SK-N-SH (cell line): ENCODE results near the gene MCCD1. TPM values are rescaled to one million over a fixed set of nuclear protein-coding genes. Genes with fewer than 3 reads are reported as not detected.
"Not testable (repeated sequence)": the region's sequence is repeated elsewhere in the genome, so short reads cannot be mapped to it uniquely, and the experiment has no call there.

Experiments used
- CTCF ChIA-PET: fragments of 300-600, 350-600 bp; formaldehyde crosslinking; extraction: SDS; loops from one replicate; lab custom pipeline; 2021; lab: Yijun Ruan, JAX
- POLR2A ChIA-PET: fragments of 350-600 bp; sonication (Branson Sonifier 250); formaldehyde crosslinking; extraction: SDS; loops from one replicate; lab custom pipeline; 2020; ENCODE audit warnings: antibody characterized with exemption, inconsistent platforms; lab: Yijun Ruan, JAX
- DNase-seq: peaks from one replicate; pipeline ENCODE4 v3.0.0; 2012
- H2AFZ ChIP-seq: fragments of 200-600 bp; sonication (generic); 2 replicates; pipeline ENCODE4 v1.8.1; 2016; ENCODE audit warnings: antibody characterized with exemption, mild to moderate bottlenecking, low read depth
- H3F3A ChIP-seq: fragments of 200-600 bp; sonication (generic); replicated peaks from 2 replicates; pipeline ENCODE3; 2016; ENCODE audit warnings: antibody characterized with exemption, mild to moderate bottlenecking; ENCODE audit not compliant: insufficient read depth
- H3K27ac ChIP-seq, 2 experiments: fragments of 200-500 bp in 1 of 2; fragments of 200-600 bp in 1 of 2; sonication (Bioruptor generic) in 1 of 2; sonication (generic), shearing (Covaris generic) in 1 of 2; 2 replicates each; pipeline versions ENCODE4 v1.5.1 to v1.6.1; 2014 to 2016; ENCODE audit warnings: low read depth in 2 of 2, inconsistent platforms in 1 of 2, low read length in 1 of 2, mild to moderate bottlenecking in 1 of 2, mixed read lengths in 1 of 2
- H3K27me3 ChIP-seq: fragments of 200-600 bp; sonication (generic), shearing (Covaris generic); 2 replicates; pipeline ENCODE4 v1.6.1; 2016; ENCODE audit warnings: mixed run types; ENCODE audit not compliant: insufficient read depth
- H3K36me3 ChIP-seq, 2 experiments: fragments of 200-500 bp in 1 of 2; fragments of 200-600 bp in 1 of 2; sonication (Bioruptor generic) in 1 of 2; sonication (generic) in 1 of 2; replicated peaks in 1 of 2; 2 replicates each; pipeline versions ENCODE3 to v1.5.1; 2014 to 2016; ENCODE audit warnings: low read length in 1 of 2, mild to moderate bottlenecking in 1 of 2; ENCODE audit not compliant: insufficient read depth in 2 of 2, control insufficient read depth in 1 of 2
- H3K4me1 ChIP-seq, 2 experiments: fragments of 200-500 bp in 1 of 2; fragments of 200-600 bp in 1 of 2; sonication (Bioruptor generic) in 1 of 2; sonication (generic), shearing (Covaris generic) in 1 of 2; 2 replicates each; pipeline versions ENCODE4 v1.5.1 to v1.6.1; 2014 to 2016; ENCODE audit warnings: low read depth in 1 of 2, low read length in 1 of 2, mixed run types in 1 of 2; ENCODE audit not compliant: insufficient read depth in 2 of 2, control insufficient read depth in 1 of 2
- H3K4me2 ChIP-seq: fragments of 200-600 bp; sonication (generic), shearing (Covaris generic); 2 replicates; pipeline ENCODE4 v1.6.1; 2017; ENCODE audit warnings: mixed run types
- H3K4me3 ChIP-seq, 2 experiments: fragments of 200-500 bp in 1 of 2; fragments of 200-600 bp in 1 of 2; sonication (Bioruptor generic) in 1 of 2; sonication (generic), shearing (Covaris generic) in 1 of 2; 2 replicates each; pipeline versions ENCODE4 v1.5.1 to v1.8.1; 2014 to 2016; ENCODE audit warnings: low read depth in 2 of 2, inconsistent platforms in 1 of 2, low read length in 1 of 2, mild to moderate bottlenecking in 1 of 2, mixed read lengths in 1 of 2, moderate library complexity in 1 of 2
- H3K79me2 ChIP-seq: fragments of 200-600 bp; sonication (generic); 2 replicates; pipeline ENCODE4 v1.8.1; 2017; ENCODE audit warnings: mild to moderate bottlenecking; ENCODE audit not compliant: insufficient read depth
- H3K9ac ChIP-seq: fragments of 200-600 bp; sonication (generic); 2 replicates; pipeline ENCODE4 v1.6.1; 2017; ENCODE audit warnings: mixed run types
- H3K9me2 ChIP-seq: fragments of 200-600 bp; sonication (generic); 2 replicates; pipeline ENCODE4 v1.6.1; 2017; ENCODE audit warnings: mixed run types
- H3K9me3 ChIP-seq: fragments of 200-600 bp; sonication (generic); 2 replicates; pipeline ENCODE4 v1.6.1; 2017; ENCODE audit warnings: mixed run types, mild to moderate bottlenecking, moderate library complexity
- H4K20me1 ChIP-seq: fragments of 200-600 bp; sonication (generic); 2 replicates; pipeline ENCODE4 v1.6.1; 2017; ENCODE audit warnings: mild to moderate bottlenecking, mixed run types; ENCODE audit not compliant: insufficient read depth
- FOSL2 ChIP-seq: IDR thresholded peaks from 2 replicates; pipeline ENCODE4 v1.4.0; 2012; ENCODE audit warnings: low read depth, mild to moderate bottlenecking, moderate library complexity, borderline replicate concordance
- FOXJ3 ChIP-seq: sonication (generic); formaldehyde crosslinking; IDR thresholded peaks from 2 replicates; pipeline ENCODE4 v1.5.1; 2020; ENCODE audit warnings: mild to moderate bottlenecking, missing genetic modification reagents
- POLR2AphosphoS5 ChIP-seq: IDR thresholded peaks from 2 replicates; pipeline ENCODE4 v1.6.1; 2012; ENCODE audit warnings: low read depth, low read length
- RAD21 ChIP-seq: IDR thresholded peaks from 2 replicates; pipeline ENCODE4 v1.6.1; 2012; ENCODE audit warnings: mild to moderate bottlenecking, low read length
- RCOR1 ChIP-seq: fragments of 150-350 bp; IDR thresholded peaks from 2 replicates; pipeline ENCODE4 v1.6.1; 2017; ENCODE audit warnings: antibody characterized with exemption, low read length
- REST ChIP-seq: IDR thresholded peaks from 2 replicates; pipeline ENCODE4 v1.6.1; 2012; ENCODE audit warnings: mild to moderate bottlenecking, low read depth, low read length, moderate library complexity
- SIN3A ChIP-seq: IDR thresholded peaks from 2 replicates; pipeline ENCODE4 v1.6.1; 2012; ENCODE audit warnings: low read depth, mild to moderate bottlenecking, low read length, moderate library complexity, borderline replicate concordance
- TCF12 ChIP-seq: IDR thresholded peaks from 2 replicates; pipeline ENCODE4 v1.4.0; 2012
- WGBS: methylation state at CpG from one replicate; pipeline ENCODE4 v1.1.6; 2017; ENCODE audit warnings: low lambda C conversion rate; 5-methylcytosine and 5-hydroxymethylcytosine counted together
- polyA plus RNA-seq, 3 experiments: library from polyadenylated mRNA; depleted of rRNA; stranded (reverse); fragments of >200 nt; gene quantifications; 2 replicates each; pipeline ENCODE4 v1.2.3, GENCODE V29; 2012
- TF ChIP-seq, protein P1 (sequence below): IDR thresholded peaks from 2 replicates; pipeline ENCODE4 v1.4.0; 2012; ENCODE audit warnings: low read depth

MCCD1 gene
- polyA plus RNA-seq, 1 of the 3 experiments (the other 2 are of a cell fraction), result not detected

- Histone ChIP-seq H4K20me1 (no peaks in the 10 kb centered on the region), H3F3A (peaks cover 21% of the 10 kb centered on the region), H3K79me2 (no peaks in the 10 kb centered on the region; the same call in 1 of the 2 replicates), H3K27ac (peak overlapping the region in 1 of 2 experiments; percentile 67; a peak in 3 of 4 replicates), H2AFZ (0 out of 2 replicates have a peak overlapping the region, but pooled peaks have one; percentile 94), H3K9me3 (no peaks in the 10 kb centered on the region), H3K4me1 (peaks cover 3 to 7% of the 10 kb centered on the region in 2 experiments; a peak in 2 of 4 replicates), H3K4me2 (peak overlapping the region; percentile 84), H3K4me3 (peak overlapping the region; percentile 49 to 80; a peak in 3 of 4 replicates), H3K27me3 (no peaks in the 10 kb centered on the region; the same call in 1 of the 2 replicates), H3K9ac (peak overlapping the region; percentile 78; the same call in 1 of the 2 replicates), H3K36me3 (no peaks in the 10 kb centered on the region), H3K9me2 (no peaks in the 10 kb centered on the region)
- ChIA-PET POLR2A (no interaction called here), CTCF (interaction anchor here (1.3 to 6.8 kb wide), 4 partner anchors 30 to 102 kb away, joined by 3 to 40 read pairs (median 10); partner anchors contain the start of genes ATP6V1G2 and NFKBIL1)
- no peak for DNase-seq
- WGBS, result 45% methylated on average over 2 of the region's 2 CpGs
- TF ChIP-seq RAD21 (no peak), POLR2AphosphoS5 (no peak), FOXJ3 (CRISPR knock-in tag) (no peak), FOSL2 (no peak)
These were observed 33.2 kb upstream of the MCCD1 start for GRCh38 chr6:31495580-31495979.

DNA sequence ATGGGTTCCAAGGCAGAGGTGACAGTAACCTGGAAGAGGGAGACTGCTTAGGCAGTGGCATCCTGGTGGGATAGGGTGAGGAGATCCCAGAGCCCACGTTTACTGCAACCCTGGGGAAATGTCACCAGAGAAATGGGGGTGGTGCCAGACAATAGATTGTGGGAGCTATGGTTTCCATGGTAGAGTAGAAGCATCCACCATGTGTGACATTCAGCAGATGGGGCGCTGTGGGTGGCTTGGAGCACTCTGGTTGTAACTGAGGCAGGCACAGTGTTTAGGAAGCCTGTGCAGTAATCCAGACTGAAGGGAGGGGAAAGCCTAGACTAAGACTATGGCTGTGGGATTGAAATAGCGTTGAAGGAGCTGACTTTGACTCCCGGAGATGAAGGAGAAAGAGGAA lies 31.9 kb upstream of the MCCD1 start:
- H2AFZ ChIP-seq, H3K79me2 ChIP-seq, H3K9me2 ChIP-seq, H3K9me3 ChIP-seq, H3K9ac ChIP-seq, DNase-seq, H3K27me3 ChIP-seq, H4K20me1 ChIP-seq, H3K4me1 ChIP-seq, H3K36me3 ChIP-seq: not testable (repeated sequence)
- H3K4me2 ChIP-seq, result peak overlapping the region; percentile 90
- 31% methylated on average over 4 of the region's 4 CpGs for WGBS
- peaks cover 21% of the 10 kb centered on the region for H3F3A ChIP-seq
- 0 out of 4 replicates have a peak overlapping the region, but pooled peaks of 1 of the 2 experiments have one; percentile 73 for H3K4me3 ChIP-seq
- ChIA-PET POLR2A (interaction anchor here (0.9 kb wide), 1 partner anchor 45 kb away, joined by 4 read pairs; the partner anchor contains the start of gene DDX39B), CTCF (interaction anchor here (0.8 to 6.8 kb wide), 2 partner anchors 84 to 101 kb away, joined by 5 to 40 read pairs; no protein-coding TSS in a partner anchor)
- H3K27ac ChIP-seq, result peak overlapping the region in 1 of 2 experiments; percentile 64; a peak in 1 of 4 replicates

DNA sequence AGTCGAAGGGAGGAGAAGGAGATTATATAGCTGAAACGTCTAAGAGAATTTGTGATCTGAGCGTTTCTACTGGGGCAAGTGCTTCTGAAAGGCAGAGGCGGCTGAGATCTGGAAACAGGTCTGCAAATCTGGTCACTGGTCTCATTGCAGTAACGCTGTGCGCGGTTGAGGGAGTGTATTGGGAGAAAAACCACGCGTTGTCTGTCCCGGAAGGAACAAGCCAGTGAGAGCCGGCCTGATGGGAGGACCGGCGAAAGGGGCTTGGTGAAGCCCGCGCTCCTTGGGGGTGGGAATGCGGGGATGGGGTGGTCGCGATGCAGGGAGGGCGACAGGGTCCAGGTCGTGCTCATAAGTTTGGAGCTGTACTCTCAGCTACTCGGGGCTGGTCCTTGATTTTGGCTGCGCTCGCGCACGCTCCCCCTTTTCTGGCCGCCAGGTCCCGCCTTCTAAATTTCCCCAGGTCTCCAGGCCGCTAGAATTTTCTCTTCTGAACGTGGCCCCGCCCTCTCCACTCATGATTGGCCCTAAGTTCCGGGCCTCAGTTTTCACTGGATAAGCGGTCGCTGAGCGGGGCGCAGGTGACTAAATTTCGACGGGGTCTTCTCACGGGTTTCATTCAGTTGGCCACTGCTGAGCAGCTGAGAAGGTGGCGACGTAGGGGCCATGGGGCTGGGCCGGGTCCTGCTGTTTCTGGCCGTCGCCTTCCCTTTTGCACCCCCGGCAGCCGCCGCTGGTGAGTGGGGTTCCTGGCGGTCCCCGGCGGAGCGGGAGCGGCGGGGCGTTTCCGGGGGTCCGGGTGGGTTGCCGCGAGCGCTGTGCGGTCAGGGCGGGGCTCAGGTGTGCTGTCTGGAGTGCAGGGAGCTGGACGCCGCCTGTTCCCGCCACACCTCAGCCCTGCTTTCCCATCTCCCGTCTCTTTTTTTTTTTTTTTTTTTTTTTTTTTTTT lies 31.0 kb upstream of the MCCD1 start, which contains the start of gene MICB:
TSS of gene MICB (plus strand) at position 615 of the 946 bp plus-strand sequence. CDS start at position 664, 49 bp downstream.
- Histone ChIP-seq H3F3A (peaks cover 21% of the 10 kb centered on the region), H3K27ac (peak within 1 kb of the TSS in 1 of 2 experiments; percentile 64; a peak in 2 of 4 replicates), H3K9me3 (no peaks in the 10 kb centered on the region), H4K20me1 (no peaks in the 10 kb centered on the region), H3K36me3 (no peaks in the 10 kb centered on the region), H3K4me1 (peaks cover 3 to 7% of the 10 kb centered on the region in 2 experiments; a peak in 2 of 4 replicates), H3K4me3 (peak within 1 kb of the TSS; percentile 58 to 73), H3K79me2 (peaks cover 8% of the 10 kb centered on the region; the same call in 1 of the 2 replicates), H3K4me2 (peak within 1 kb of the TSS; percentile 90), H2AFZ (peak within 1 kb of the TSS; percentile 93), H3K27me3 (no peaks in the 10 kb centered on the region), H3K9me2 (no peaks in the 10 kb centered on the region), H3K9ac (peak within 1 kb of the TSS; percentile 51; the same call in 1 of the 2 replicates)
- peak; percentile 58 for DNase-seq
- WGBS, result 3% methylated on average over 22 of the region's 64 CpGs
- TF ChIP-seq, protein P1, sequence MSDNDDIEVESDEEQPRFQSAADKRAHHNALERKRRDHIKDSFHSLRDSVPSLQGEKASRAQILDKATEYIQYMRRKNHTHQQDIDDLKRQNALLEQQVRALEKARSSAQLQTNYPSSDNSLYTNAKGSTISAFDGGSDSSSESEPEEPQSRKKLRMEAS, result peak; percentile 47
- TF ChIP-seq REST, result no peak
- TF ChIP-seq RCOR1, result no peak
- TF ChIP-seq SIN3A, result 0 out of 2 replicates have a peak, but pooled peaks have one; percentile 17
- TF ChIP-seq TCF12, result no peak
- POLR2A ChIA-PET, result interaction anchor here (0.9 kb wide), 1 partner anchor 44 kb away, joined by 4 read pairs; the partner anchor contains the start of gene DDX39B
- CTCF ChIA-PET, result interaction anchor here (0.8 to 6.8 kb wide), 4 partner anchors 18 to 100 kb away, joined by 3 to 40 read pairs (median 4); partner anchors contain the start of gene ATP6V1G2
